Measurements from ENCODE around the gene ZIC4. TPM values are rescaled to one million over a fixed set of nuclear protein-coding genes. Genes with fewer than 3 reads are reported as not detected.

Gene ZIC4
- total RNA-seq, 1 donor from 2014 or later: not detected

- TF ChIP-seq CTCF (IDR thresholded peaks at IDR 0.05; ENCODE audit: partially characterized antibody, unreplicated experiment): no peak
- H3K27me3 Mint-ChIP-seq (ENCODE audit: unreplicated experiment): peaks cover 47% of the 10 kb centered on the region
- no peaks in the 10 kb centered on the region for H3K36me3 Mint-ChIP-seq (ENCODE audit: unreplicated experiment)
- H3K27ac Mint-ChIP-seq (ENCODE audit: unreplicated experiment): no peak overlapping the region
- H3K9me3 Mint-ChIP-seq (ENCODE audit: unreplicated experiment): peaks cover 15% of the 10 kb centered on the region
- no peak for DNase-seq
- no peak overlapping the region for H3K4me3 Mint-ChIP-seq (ENCODE audit: unreplicated experiment)
- H3K4me1 Mint-ChIP-seq (ENCODE audit: low read depth, unreplicated experiment): peaks cover 11% of the 10 kb centered on the region
Observed at GRCh38 chr3:147405231-147406027, 914 bp downstream of the ZIC4 start.

GRCh38 chr3:147404800-147405230 is 1.5 kb downstream of the ZIC4 start:
- no peak for TF ChIP-seq CTCF (IDR thresholded peaks at IDR 0.05; ENCODE audit: partially characterized antibody, unreplicated experiment)
- Mint-ChIP-seq H3K9me3 (ENCODE audit: unreplicated experiment) (peaks cover 15% of the 10 kb centered on the region), H3K4me3 (ENCODE audit: unreplicated experiment) (no peak overlapping the region), H3K4me1 (ENCODE audit: low read depth, unreplicated experiment) (peaks cover 11% of the 10 kb centered on the region), H3K27ac (ENCODE audit: unreplicated experiment) (no peak overlapping the region), H3K36me3 (ENCODE audit: unreplicated experiment) (no peaks in the 10 kb centered on the region), H3K27me3 (ENCODE audit: unreplicated experiment) (peaks cover 47% of the 10 kb centered on the region)
- no peak for DNase-seq

- Mint-ChIP-seq H3K4me1 (ENCODE audit: low read depth, unreplicated experiment) (peaks cover 8% of the 10 kb centered on the region), H3K27me3 (ENCODE audit: unreplicated experiment) (peaks cover 48% of the 10 kb centered on the region), H3K4me3 (ENCODE audit: unreplicated experiment) (no peak overlapping the region), H3K9me3 (ENCODE audit: unreplicated experiment) (peaks cover 12% of the 10 kb centered on the region), H3K36me3 (ENCODE audit: unreplicated experiment) (no peaks in the 10 kb centered on the region), H3K27ac (ENCODE audit: unreplicated experiment) (no peak overlapping the region)
- no peak for DNase-seq
- TF ChIP-seq CTCF (IDR thresholded peaks at IDR 0.05; ENCODE audit: partially characterized antibody, unreplicated experiment): no peak
Observed at GRCh38 chr3:147404000-147404799, 2.1 kb downstream of the ZIC4 start.

GRCh38 chr3:147403511-147403910 is 2.8 kb downstream of the ZIC4 start:
- H3K27ac Mint-ChIP-seq (ENCODE audit: unreplicated experiment): no peak overlapping the region
- no peaks in the 10 kb centered on the region for H3K36me3 Mint-ChIP-seq (ENCODE audit: unreplicated experiment)
- no peak overlapping the region for H3K4me3 Mint-ChIP-seq (ENCODE audit: unreplicated experiment)
- peaks cover 5% of the 10 kb centered on the region for H3K4me1 Mint-ChIP-seq (ENCODE audit: low read depth, unreplicated experiment)
- H3K27me3 Mint-ChIP-seq (ENCODE audit: unreplicated experiment): peaks cover 44% of the 10 kb centered on the region
- DNase-seq: no peak
- TF ChIP-seq CTCF (IDR thresholded peaks at IDR 0.05; ENCODE audit: partially characterized antibody, unreplicated experiment): no peak
- H3K9me3 Mint-ChIP-seq (ENCODE audit: unreplicated experiment): peaks cover 11% of the 10 kb centered on the region

GRCh38 chr3:147402159-147402558 is 4.2 kb downstream of the ZIC4 start:
- peaks cover 46% of the 10 kb centered on the region for H3K27me3 Mint-ChIP-seq (ENCODE audit: unreplicated experiment)
- no peak for TF ChIP-seq CTCF (IDR thresholded peaks at IDR 0.05; ENCODE audit: partially characterized antibody, unreplicated experiment)
- peaks cover 6% of the 10 kb centered on the region for H3K9me3 Mint-ChIP-seq (ENCODE audit: unreplicated experiment)
- no peak overlapping the region for H3K4me3 Mint-ChIP-seq (ENCODE audit: unreplicated experiment)
- no peaks in the 10 kb centered on the region for H3K36me3 Mint-ChIP-seq (ENCODE audit: unreplicated experiment)
- H3K4me1 Mint-ChIP-seq (ENCODE audit: low read depth, unreplicated experiment): no peaks in the 10 kb centered on the region
- no peak for DNase-seq
- no peak overlapping the region for H3K27ac Mint-ChIP-seq (ENCODE audit: unreplicated experiment)
